Measurements from ENCODE around the gene ROPN1L.

Gene ROPN1L

DNA sequence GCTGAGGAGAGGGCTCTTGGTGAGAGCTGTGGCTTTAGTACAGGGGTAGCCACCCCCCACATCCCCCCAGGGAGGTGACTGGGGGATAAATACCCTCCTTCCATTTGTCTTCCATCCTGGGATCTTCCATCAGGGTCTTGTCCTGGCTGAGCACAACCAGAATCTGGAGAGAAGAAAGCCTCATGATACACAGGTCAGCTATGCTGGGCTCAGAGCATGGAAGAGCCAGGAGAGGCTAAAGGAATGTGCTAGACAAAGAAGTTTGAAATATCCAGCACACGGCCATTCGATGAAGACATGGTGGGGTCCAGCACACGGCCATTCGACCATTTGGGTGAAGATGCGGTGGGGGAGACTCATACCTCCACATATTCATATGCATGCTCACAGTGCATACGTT lies 30.0 kb downstream of the ROPN1L start:
- no peaks in the 10 kb centered on the region for H3K9me2 ChIP-seq (replicated peaks; ENCODE audit: control insufficient read depth, low read length)
- H3K9me3 ChIP-seq (ENCODE audit: control insufficient read depth, insufficient read depth, low read length): no peaks in the 10 kb centered on the region
- no peaks in the 10 kb centered on the region for H4K20me1 ChIP-seq (ENCODE audit: control insufficient read depth, insufficient read depth, low read depth, low read length)
- H3K79me2 ChIP-seq (ENCODE audit: control insufficient read depth, low read length): no peaks in the 10 kb centered on the region
- H3K4me2 ChIP-seq (ENCODE audit: low read length): no peak overlapping the region
- TF ChIP-seq, protein P1, sequence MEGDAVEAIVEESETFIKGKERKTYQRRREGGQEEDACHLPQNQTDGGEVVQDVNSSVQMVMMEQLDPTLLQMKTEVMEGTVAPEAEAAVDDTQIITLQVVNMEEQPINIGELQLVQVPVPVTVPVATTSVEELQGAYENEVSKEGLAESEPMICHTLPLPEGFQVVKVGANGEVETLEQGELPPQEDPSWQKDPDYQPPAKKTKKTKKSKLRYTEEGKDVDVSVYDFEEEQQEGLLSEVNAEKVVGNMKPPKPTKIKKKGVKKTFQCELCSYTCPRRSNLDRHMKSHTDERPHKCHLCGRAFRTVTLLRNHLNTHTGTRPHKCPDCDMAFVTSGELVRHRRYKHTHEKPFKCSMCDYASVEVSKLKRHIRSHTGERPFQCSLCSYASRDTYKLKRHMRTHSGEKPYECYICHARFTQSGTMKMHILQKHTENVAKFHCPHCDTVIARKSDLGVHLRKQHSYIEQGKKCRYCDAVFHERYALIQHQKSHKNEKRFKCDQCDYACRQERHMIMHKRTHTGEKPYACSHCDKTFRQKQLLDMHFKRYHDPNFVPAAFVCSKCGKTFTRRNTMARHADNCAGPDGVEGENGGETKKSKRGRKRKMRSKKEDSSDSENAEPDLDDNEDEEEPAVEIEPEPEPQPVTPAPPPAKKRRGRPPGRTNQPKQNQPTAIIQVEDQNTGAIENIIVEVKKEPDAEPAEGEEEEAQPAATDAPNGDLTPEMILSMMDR (IDR thresholded peaks at IDR 0.05; ENCODE audit: low read depth, low read length, poor library complexity, severe bottlenecking): no peak
- no peak for TF ChIP-seq EZH2phosphoT487 (IDR thresholded peaks at IDR 0.05; ENCODE audit: borderline replicate concordance, low read length)
- peaks cover 64% of the 10 kb centered on the region for H3K27me3 ChIP-seq (ENCODE audit: control insufficient read depth, low read length)
- no peak overlapping the region for H3K4me3 ChIP-seq (ENCODE audit: low read length)
- no peak overlapping the region for H3K27ac ChIP-seq (ENCODE audit: low read depth, low read length)
- H3F3A ChIP-seq (ENCODE audit: control insufficient read depth, insufficient read depth): no peaks in the 10 kb centered on the region
- no peaks in the 10 kb centered on the region for H3K36me3 ChIP-seq (ENCODE audit: control insufficient read depth, low read length)
- H3K4me1 ChIP-seq (ENCODE audit: control insufficient read depth, low read length): no peaks in the 10 kb centered on the region

DNA sequence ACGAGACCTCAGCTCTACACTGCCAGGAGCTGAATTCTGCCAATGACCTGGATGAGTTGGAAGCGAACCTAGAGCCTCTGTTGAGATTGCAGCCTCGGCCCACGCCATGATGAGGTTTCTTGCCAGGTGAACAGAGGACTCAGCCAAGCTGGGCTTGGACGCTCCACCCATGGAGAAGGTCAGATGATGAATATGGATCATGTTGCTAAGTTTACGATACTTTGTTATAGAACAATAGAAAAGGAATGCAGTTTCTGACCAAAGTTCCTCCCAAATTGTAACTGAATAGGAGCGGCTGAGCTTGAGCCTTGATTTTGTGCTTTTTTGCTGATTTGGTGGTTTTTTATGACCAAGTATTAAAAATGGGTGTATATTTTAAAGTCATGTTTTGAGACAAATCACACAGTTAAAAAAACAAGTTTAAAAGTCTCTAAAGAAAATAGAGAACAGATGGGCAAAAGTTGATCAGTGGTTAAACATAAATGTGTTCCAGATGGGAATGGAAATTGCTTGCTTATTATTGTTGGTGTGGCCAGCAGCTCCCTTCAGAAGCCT lies 32.9 kb downstream of the ROPN1L start:
- Histone ChIP-seq H3K9me2 (replicated peaks; ENCODE audit: control insufficient read depth, low read length) (no peaks in the 10 kb centered on the region), H3K4me2 (ENCODE audit: low read length) (no peak overlapping the region), H3K4me1 (ENCODE audit: control insufficient read depth, low read length) (no peaks in the 10 kb centered on the region), H3K9me3 (ENCODE audit: control insufficient read depth, insufficient read depth, low read length) (no peaks in the 10 kb centered on the region), H3K27ac (ENCODE audit: low read depth, low read length) (no peak overlapping the region), H3K36me3 (ENCODE audit: control insufficient read depth, low read length) (no peaks in the 10 kb centered on the region), H3K4me3 (ENCODE audit: low read length) (no peak overlapping the region), H4K20me1 (ENCODE audit: control insufficient read depth, insufficient read depth, low read depth, low read length) (no peaks in the 10 kb centered on the region), H3F3A (ENCODE audit: control insufficient read depth, insufficient read depth) (no peaks in the 10 kb centered on the region), H3K79me2 (ENCODE audit: control insufficient read depth, low read length) (no peaks in the 10 kb centered on the region), H3K27me3 (ENCODE audit: control insufficient read depth, low read length) (peaks cover 64% of the 10 kb centered on the region)
- TF ChIP-seq, protein P1 (IDR thresholded peaks at IDR 0.05; ENCODE audit: low read depth, low read length, poor library complexity, severe bottlenecking): no peak
- TF ChIP-seq EZH2phosphoT487 (IDR thresholded peaks at IDR 0.05; ENCODE audit: borderline replicate concordance, low read length): no peak

DNA sequence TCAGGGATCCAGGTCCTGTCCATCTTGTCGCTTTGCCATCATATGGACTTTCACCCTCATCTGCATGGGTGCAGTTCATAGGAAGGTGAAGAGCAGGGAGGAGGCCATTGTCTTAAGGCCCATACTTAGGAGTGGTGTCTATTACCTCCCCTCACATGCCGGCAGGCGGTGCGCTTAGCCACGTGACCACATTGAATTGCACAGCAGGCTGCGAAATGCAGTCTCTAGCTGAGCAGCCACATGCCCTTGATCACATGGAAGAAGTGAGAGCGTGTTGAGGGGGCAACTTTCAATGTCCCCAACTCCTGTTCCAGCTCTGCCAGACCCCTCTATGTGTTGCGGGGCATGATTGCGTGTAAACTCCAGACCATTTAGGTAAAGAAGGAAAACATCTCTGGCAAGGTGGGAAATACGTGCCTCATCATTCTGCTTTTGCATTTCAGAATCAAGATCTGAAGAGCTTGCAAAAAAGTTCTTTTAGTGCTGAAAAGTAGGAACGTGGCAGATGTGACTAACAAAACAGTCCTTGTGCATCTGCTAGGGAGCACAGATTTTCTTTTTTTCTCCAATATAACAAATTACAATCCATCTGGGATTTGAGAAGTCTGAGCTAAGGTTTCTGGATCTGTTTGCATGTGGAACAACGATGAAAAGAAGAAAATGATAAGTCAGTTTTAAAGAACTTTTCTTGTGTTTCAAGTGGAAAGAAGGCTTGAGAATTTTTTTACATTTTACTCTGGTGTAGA lies 34.4 kb downstream of the ROPN1L start:
- TF ChIP-seq, protein P1 (IDR thresholded peaks at IDR 0.05; ENCODE audit: low read depth, low read length, poor library complexity, severe bottlenecking): no peak
- no peak for TF ChIP-seq EZH2phosphoT487 (IDR thresholded peaks at IDR 0.05; ENCODE audit: borderline replicate concordance, low read length)
- no peaks in the 10 kb centered on the region for H3K9me3 ChIP-seq (ENCODE audit: control insufficient read depth, insufficient read depth, low read length)
- no peaks in the 10 kb centered on the region for H3K36me3 ChIP-seq (ENCODE audit: control insufficient read depth, low read length)
- H3K9me2 ChIP-seq (replicated peaks; ENCODE audit: control insufficient read depth, low read length): no peaks in the 10 kb centered on the region
- no peaks in the 10 kb centered on the region for H3K4me1 ChIP-seq (ENCODE audit: control insufficient read depth, low read length)
- H3K4me2 ChIP-seq (ENCODE audit: low read length): no peak overlapping the region
- no peaks in the 10 kb centered on the region for H3K79me2 ChIP-seq (ENCODE audit: control insufficient read depth, low read length)
- peaks cover 52% of the 10 kb centered on the region for H3K27me3 ChIP-seq (ENCODE audit: control insufficient read depth, low read length)
- H3K4me3 ChIP-seq (ENCODE audit: low read length): no peak overlapping the region
- H4K20me1 ChIP-seq (ENCODE audit: control insufficient read depth, insufficient read depth, low read depth, low read length): no peaks in the 10 kb centered on the region
- no peaks in the 10 kb centered on the region for H3F3A ChIP-seq (ENCODE audit: control insufficient read depth, insufficient read depth)
- H3K27ac ChIP-seq (ENCODE audit: low read depth, low read length): no peak overlapping the region
